Liver (tissue), 3 donors: ENCODE data around the gene BCKDHA.

Source experiments
- EGR1 ChIP-seq, 2 donors: IDR thresholded peaks; 2 replicates each; pipeline ENCODE4 v1.6.1; 2016 to 2018; ENCODE audit warnings: antibody characterized with exemption in 2 of 2, low read depth in 2 of 2
- GABPA ChIP-seq, 2 donors: IDR thresholded peaks in 1 of 2; conservative IDR thresholded peaks in 1 of 2; 2 replicates each; pipeline ENCODE4 v1.6.1; 2016; ENCODE audit warnings: antibody characterized with exemption in 2 of 2, mild to moderate bottlenecking in 1 of 2, moderate library complexity in 1 of 2
- HNF4A ChIP-seq, 2 donors: conservative IDR thresholded peaks; 2 replicates each; pipeline ENCODE4 v1.6.1; 2016; ENCODE audit warnings: antibody characterized with exemption in 2 of 2, mild to moderate bottlenecking in 2 of 2
- JUND ChIP-seq, 2 donors: IDR thresholded peaks; 2 replicates each; pipeline ENCODE4 v1.6.1; 2016; ENCODE audit warnings: antibody characterized with exemption in 2 of 2
- NR2F2 ChIP-seq: IDR thresholded peaks from 2 replicates; pipeline ENCODE4 v1.6.1; 2016; ENCODE audit warnings: antibody characterized with exemption
- RAD21 ChIP-seq, 2 donors: IDR thresholded peaks; 2 replicates each; pipeline ENCODE4 v1.6.1; 2016; ENCODE audit warnings: antibody characterized with exemption in 2 of 2, mild to moderate bottlenecking in 2 of 2
- SP1 ChIP-seq: IDR thresholded peaks from 2 replicates; pipeline ENCODE4 v1.6.1; 2018; ENCODE audit warnings: antibody characterized with exemption, mild to moderate bottlenecking
- TAF1 ChIP-seq: conservative IDR thresholded peaks from 2 replicates; pipeline ENCODE4 v1.6.1; 2016; ENCODE audit warnings: antibody characterized with exemption, mild to moderate bottlenecking
- TF ChIP-seq, protein P1 (sequence below): fragments of 150-350 bp; IDR thresholded peaks from 2 replicates; pipeline ENCODE4 v1.5.1; 2017; ENCODE audit warnings: improper control_type of control experiment, low read depth, low read length; ENCODE audit not compliant: missing input control
- TF ChIP-seq, protein P2 (sequence below): IDR thresholded peaks from 2 replicates; pipeline ENCODE4 v1.6.1; 2016; ENCODE audit warnings: antibody characterized with exemption
- TF ChIP-seq, protein P3 (sequence below): IDR thresholded peaks from 2 replicates; pipeline ENCODE4 v1.6.1; 2016; ENCODE audit warnings: antibody characterized with exemption, mild to moderate bottlenecking
- TF ChIP-seq, protein P4 (sequence below): IDR thresholded peaks from 2 replicates; pipeline ENCODE4 v1.6.1; 2016; ENCODE audit warnings: antibody characterized with exemption
- TF ChIP-seq, protein P5 (sequence below): IDR thresholded peaks from 2 replicates; pipeline ENCODE4 v1.6.1; 2016; ENCODE audit warnings: antibody characterized with exemption
- donor health status: healthy.
- donor health status: healthy.

DNA sequence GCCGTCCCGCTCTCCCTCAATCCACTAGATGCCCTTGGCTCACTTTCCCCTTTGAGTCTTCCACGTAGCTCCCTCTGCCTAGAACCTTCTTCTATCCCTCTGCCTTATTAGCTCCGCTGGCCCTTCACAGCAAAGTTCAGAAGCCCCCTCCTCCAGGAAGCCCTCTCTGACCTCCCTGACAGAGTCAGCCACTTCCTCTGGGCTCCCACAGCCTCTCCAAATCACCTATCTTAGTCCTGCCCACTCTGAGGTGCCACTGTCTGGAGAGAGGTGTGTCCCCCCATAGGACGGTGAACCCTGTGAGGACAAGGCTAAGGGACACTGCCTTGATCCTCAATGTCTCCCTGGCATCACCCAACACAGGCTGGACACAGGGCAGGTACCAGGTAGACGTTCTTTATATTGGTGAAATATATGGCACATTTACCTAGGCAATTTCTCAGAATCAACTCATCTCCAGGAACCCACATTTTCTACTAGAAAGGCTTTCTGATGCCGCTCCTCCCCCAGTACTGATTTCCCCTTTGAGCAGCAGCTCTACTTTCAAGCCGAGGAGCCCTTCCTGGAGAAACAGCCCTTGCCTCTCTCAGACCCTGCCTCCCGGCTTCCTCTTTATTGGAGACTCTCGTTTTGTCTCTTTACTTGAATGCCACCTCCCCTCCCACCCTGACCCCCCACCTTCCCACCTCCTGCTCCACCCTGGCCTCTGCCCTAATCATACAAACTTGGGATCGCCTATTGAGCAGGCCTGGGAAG, 40.5 kb upstream of the BCKDHA start:
- TF ChIP-seq, protein P1, sequence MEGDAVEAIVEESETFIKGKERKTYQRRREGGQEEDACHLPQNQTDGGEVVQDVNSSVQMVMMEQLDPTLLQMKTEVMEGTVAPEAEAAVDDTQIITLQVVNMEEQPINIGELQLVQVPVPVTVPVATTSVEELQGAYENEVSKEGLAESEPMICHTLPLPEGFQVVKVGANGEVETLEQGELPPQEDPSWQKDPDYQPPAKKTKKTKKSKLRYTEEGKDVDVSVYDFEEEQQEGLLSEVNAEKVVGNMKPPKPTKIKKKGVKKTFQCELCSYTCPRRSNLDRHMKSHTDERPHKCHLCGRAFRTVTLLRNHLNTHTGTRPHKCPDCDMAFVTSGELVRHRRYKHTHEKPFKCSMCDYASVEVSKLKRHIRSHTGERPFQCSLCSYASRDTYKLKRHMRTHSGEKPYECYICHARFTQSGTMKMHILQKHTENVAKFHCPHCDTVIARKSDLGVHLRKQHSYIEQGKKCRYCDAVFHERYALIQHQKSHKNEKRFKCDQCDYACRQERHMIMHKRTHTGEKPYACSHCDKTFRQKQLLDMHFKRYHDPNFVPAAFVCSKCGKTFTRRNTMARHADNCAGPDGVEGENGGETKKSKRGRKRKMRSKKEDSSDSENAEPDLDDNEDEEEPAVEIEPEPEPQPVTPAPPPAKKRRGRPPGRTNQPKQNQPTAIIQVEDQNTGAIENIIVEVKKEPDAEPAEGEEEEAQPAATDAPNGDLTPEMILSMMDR, result no peak
- TF ChIP-seq, protein P2, sequence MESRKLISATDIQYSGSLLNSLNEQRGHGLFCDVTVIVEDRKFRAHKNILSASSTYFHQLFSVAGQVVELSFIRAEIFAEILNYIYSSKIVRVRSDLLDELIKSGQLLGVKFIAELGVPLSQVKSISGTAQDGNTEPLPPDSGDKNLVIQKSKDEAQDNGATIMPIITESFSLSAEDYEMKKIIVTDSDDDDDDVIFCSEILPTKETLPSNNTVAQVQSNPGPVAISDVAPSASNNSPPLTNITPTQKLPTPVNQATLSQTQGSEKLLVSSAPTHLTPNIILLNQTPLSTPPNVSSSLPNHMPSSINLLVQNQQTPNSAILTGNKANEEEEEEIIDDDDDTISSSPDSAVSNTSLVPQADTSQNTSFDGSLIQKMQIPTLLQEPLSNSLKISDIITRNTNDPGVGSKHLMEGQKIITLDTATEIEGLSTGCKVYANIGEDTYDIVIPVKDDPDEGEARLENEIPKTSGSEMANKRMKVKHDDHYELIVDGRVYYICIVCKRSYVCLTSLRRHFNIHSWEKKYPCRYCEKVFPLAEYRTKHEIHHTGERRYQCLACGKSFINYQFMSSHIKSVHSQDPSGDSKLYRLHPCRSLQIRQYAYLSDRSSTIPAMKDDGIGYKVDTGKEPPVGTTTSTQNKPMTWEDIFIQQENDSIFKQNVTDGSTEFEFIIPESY, result no peak
- TF ChIP-seq RAD21 (IDR thresholded peaks at IDR 0.05) (no peak), EGR1 (IDR thresholded peaks at IDR 0.05; ENCODE audit: low read depth in 2 of 2) (no peak), JUND (IDR thresholded peaks at IDR 0.05) (no peak), NR2F2 (no peak), TAF1 (no peak), GABPA (IDR thresholded peaks at IDR 0.05 in 1 of 2, conservative IDR thresholded peaks at IDR 0.05 in 1 of 2) (no peak), SP1 (no peak), HNF4A (conservative IDR thresholded peaks at IDR 0.05) (no peak)
- TF ChIP-seq, protein P3, sequence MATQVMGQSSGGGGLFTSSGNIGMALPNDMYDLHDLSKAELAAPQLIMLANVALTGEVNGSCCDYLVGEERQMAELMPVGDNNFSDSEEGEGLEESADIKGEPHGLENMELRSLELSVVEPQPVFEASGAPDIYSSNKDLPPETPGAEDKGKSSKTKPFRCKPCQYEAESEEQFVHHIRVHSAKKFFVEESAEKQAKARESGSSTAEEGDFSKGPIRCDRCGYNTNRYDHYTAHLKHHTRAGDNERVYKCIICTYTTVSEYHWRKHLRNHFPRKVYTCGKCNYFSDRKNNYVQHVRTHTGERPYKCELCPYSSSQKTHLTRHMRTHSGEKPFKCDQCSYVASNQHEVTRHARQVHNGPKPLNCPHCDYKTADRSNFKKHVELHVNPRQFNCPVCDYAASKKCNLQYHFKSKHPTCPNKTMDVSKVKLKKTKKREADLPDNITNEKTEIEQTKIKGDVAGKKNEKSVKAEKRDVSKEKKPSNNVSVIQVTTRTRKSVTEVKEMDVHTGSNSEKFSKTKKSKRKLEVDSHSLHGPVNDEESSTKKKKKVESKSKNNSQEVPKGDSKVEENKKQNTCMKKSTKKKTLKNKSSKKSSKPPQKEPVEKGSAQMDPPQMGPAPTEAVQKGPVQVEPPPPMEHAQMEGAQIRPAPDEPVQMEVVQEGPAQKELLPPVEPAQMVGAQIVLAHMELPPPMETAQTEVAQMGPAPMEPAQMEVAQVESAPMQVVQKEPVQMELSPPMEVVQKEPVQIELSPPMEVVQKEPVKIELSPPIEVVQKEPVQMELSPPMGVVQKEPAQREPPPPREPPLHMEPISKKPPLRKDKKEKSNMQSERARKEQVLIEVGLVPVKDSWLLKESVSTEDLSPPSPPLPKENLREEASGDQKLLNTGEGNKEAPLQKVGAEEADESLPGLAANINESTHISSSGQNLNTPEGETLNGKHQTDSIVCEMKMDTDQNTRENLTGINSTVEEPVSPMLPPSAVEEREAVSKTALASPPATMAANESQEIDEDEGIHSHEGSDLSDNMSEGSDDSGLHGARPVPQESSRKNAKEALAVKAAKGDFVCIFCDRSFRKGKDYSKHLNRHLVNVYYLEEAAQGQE, result no peak
- TF ChIP-seq, protein P4, sequence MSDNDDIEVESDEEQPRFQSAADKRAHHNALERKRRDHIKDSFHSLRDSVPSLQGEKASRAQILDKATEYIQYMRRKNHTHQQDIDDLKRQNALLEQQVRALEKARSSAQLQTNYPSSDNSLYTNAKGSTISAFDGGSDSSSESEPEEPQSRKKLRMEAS, result no peak
- TF ChIP-seq, protein P5, sequence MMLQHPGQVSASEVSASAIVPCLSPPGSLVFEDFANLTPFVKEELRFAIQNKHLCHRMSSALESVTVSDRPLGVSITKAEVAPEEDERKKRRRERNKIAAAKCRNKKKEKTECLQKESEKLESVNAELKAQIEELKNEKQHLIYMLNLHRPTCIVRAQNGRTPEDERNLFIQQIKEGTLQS, result no peak
